Endothelial cell of umbilical vein (primary cell): Measurements from ENCODE around the gene ITGAE.

Source experiments
- EZH2 ChIP-seq: IDR thresholded peaks from 2 replicates; pipeline ENCODE4 v1.6.1; 2012; ENCODE audit warnings: borderline replicate concordance, low read depth, mild to moderate bottlenecking, moderate library complexity, low read length, inconsistent platforms; ENCODE audit not compliant: severe bottlenecking
- FOS ChIP-seq: IDR thresholded peaks from 2 replicates; pipeline ENCODE4 v1.6.1; 2011; ENCODE audit warnings: mild to moderate bottlenecking, low read length, moderate library complexity, borderline replicate concordance; ENCODE audit not compliant: insufficient read depth
- GATA2 ChIP-seq: IDR thresholded peaks from 2 replicates; pipeline ENCODE4 v1.7.0; 2011; ENCODE audit warnings: low read depth, mild to moderate bottlenecking, moderate library complexity, mixed read lengths, low read length; ENCODE audit not compliant: insufficient read length, insufficient read depth
- JUN ChIP-seq: IDR thresholded peaks from 2 replicates; pipeline ENCODE4 v1.6.1; 2011; ENCODE audit warnings: borderline replicate concordance, low read depth; ENCODE audit not compliant: insufficient read length, insufficient read depth
- MAX ChIP-seq: IDR thresholded peaks from 2 replicates; pipeline ENCODE4 v1.6.1; 2011; ENCODE audit not compliant: insufficient read depth, insufficient read length
- MYC ChIP-seq: IDR thresholded peaks from one replicate; pipeline ENCODE4 v1.6.1; 2011; ENCODE audit warnings: mild to moderate bottlenecking, low read depth, low read length
- POLR2A ChIP-seq: IDR thresholded peaks from 2 replicates; pipeline ENCODE4 v1.6.1; 2012; ENCODE audit warnings: low read depth, mild to moderate bottlenecking, control low read depth, low read length
- POLR2AphosphoS5 ChIP-seq: IDR thresholded peaks from 2 replicates; pipeline ENCODE4 v1.6.1; 2012; ENCODE audit warnings: low read depth, mild to moderate bottlenecking, control low read depth, low read length, moderate library complexity; ENCODE audit not compliant: insufficient read depth
- TF ChIP-seq, protein P1 (sequence below), 2 donors: IDR thresholded peaks; 1 replicate in 1 of 2; 2 replicates in 1 of 2; pipeline ENCODE4 v1.5.1; 2011; ENCODE audit warnings: low read length in 2 of 2, mild to moderate bottlenecking in 2 of 2, moderate library complexity in 2 of 2, control low read depth in 1 of 2, inconsistent platforms in 1 of 2, low read depth in 1 of 2; ENCODE audit not compliant: insufficient read depth in 1 of 2; ENCODE audit errors: extremely low read depth in 1 of 2

DNA sequence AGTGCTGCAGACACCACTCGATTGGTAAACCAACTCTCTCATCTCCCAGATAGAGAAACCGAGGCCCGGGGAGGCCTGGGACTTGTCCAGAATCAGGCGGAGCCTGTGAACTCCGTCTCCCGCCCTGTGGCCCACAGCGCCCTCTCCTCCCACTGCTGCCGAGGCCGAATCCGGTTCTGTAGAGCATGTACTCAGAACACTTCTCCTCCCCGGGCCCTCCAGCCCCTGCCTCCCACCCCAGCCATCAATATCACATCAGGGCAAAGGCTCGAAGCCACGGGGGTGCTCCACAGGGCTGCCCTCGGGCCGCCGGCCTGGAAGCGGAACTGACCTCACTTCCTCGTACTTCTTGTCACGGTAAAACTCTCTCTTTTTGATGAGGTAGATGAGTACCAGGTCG is 119.4 kb downstream of the ITGAE start:
- TF ChIP-seq POLR2AphosphoS5 = no peak
- no peak for TF ChIP-seq EZH2
- TF ChIP-seq, protein P1, sequence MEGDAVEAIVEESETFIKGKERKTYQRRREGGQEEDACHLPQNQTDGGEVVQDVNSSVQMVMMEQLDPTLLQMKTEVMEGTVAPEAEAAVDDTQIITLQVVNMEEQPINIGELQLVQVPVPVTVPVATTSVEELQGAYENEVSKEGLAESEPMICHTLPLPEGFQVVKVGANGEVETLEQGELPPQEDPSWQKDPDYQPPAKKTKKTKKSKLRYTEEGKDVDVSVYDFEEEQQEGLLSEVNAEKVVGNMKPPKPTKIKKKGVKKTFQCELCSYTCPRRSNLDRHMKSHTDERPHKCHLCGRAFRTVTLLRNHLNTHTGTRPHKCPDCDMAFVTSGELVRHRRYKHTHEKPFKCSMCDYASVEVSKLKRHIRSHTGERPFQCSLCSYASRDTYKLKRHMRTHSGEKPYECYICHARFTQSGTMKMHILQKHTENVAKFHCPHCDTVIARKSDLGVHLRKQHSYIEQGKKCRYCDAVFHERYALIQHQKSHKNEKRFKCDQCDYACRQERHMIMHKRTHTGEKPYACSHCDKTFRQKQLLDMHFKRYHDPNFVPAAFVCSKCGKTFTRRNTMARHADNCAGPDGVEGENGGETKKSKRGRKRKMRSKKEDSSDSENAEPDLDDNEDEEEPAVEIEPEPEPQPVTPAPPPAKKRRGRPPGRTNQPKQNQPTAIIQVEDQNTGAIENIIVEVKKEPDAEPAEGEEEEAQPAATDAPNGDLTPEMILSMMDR (IDR thresholded peaks at IDR 0.05; ENCODE audit: extremely low read depth in 1 of 2, insufficient read depth in 1 of 2, low read depth in 1 of 2, low read length in 2 of 2) = no peak
- TF ChIP-seq POLR2A = no peak
- no peak for TF ChIP-seq MYC
- TF ChIP-seq FOS = no peak
- TF ChIP-seq MAX = no peak
- TF ChIP-seq GATA2 = no peak
- TF ChIP-seq JUN = no peak
